Measurements from ENCODE around the gene PLG. TPM values are rescaled to one million over a fixed set of nuclear protein-coding genes. Genes with fewer than 3 reads are reported as not detected.

Gene PLG
- not detected in 2 replicates for total RNA-seq (ENCODE audit: low replicate concordance)

GRCh38 chr6:160701918-160702680, at the start of gene PLG:
TSS of gene PLG (plus strand) at chr6:160702244. CDS start at chr6:160702305, 61 bp downstream.

GRCh38 chr6:160664198-160664597, 37.8 kb upstream of the PLG start, which contains the start of gene LPA:
TSS of gene LPA (minus strand) at chr6:160664275. CDS start at chr6:160664214, 61 bp downstream.

Other genes starting within 250 kb of the PLG start
- not detected in 2 replicates for gene LPA, start 38.0 kb upstream of the PLG start, total RNA-seq (ENCODE audit: low replicate concordance)